ENCODE data around the gene POLRMT. TPM values are rescaled to one million over a fixed set of nuclear protein-coding genes. Genes with fewer than 3 reads are reported as not detected.

The POLRMT gene
- total RNA-seq, 1 donor from 2014 or later = 58.2 TPM

GRCh38 chr19:612941-613340, 20.4 kb downstream of the POLRMT start:
- TF ChIP-seq CTCF (IDR thresholded peaks at IDR 0.05) = no peak
- Mint-ChIP-seq H3K4me3 (no peak overlapping the region), H3K9me3 (no peaks in the 10 kb centered on the region), H3K4me1 (peaks cover 17% of the 10 kb centered on the region), H3K27ac (no peak overlapping the region), H3K36me3 (ENCODE audit: low read depth) (peaks cover 3% of the 10 kb centered on the region), H3K27me3 (peaks cover 3% of the 10 kb centered on the region)
- ATAC-seq (ENCODE audit: low read depth) (no peak), DNase-seq (no peak)
- ChIA-PET POLR2A (interaction anchor here (0.6 kb wide), 1 partner anchor 40 kb away, joined by 3 read pairs; no protein-coding TSS in a partner anchor), CTCF (no interaction called here)
- intact Hi-C loops (cut with micrococcal nuclease) = loop anchor here (10.0 kb wide), 1 partner anchor 52 kb away; the partner anchor contains the start of gene RNF126

- ATAC-seq (ENCODE audit: low read depth) = no peak
- DNase-seq = no peak
- H3K4me1 Mint-ChIP-seq = peaks cover 16% of the 10 kb centered on the region
- TF ChIP-seq CTCF (IDR thresholded peaks at IDR 0.05) = no peak
- intact Hi-C loops (cut with micrococcal nuclease) = loop anchor here (2.0 to 10.0 kb wide), 2 partner anchors 21 to 53 kb away; partner anchors contain the start of genes POLRMT and RNF126
- no peak overlapping the region for H3K27ac Mint-ChIP-seq
- POLR2A ChIA-PET = interaction anchor here (0.7 to 0.9 kb wide), 2 partner anchors 31 to 49 kb away, joined by 3 read pairs; no protein-coding TSS in a partner anchor
- H3K36me3 Mint-ChIP-seq (ENCODE audit: low read depth) = no peaks in the 10 kb centered on the region
- peak overlapping the region; percentile 24 for H3K4me3 Mint-ChIP-seq
- no peaks in the 10 kb centered on the region for H3K9me3 Mint-ChIP-seq
- CTCF ChIA-PET = no interaction called here
- H3K27me3 Mint-ChIP-seq = peaks cover 3% of the 10 kb centered on the region
These were observed 21.9 kb downstream of the POLRMT start for GRCh38 chr19:611481-611868.

GRCh38 chr19:610801-611480, 22.4 kb downstream of the POLRMT start:
- Mint-ChIP-seq H3K27me3 (peaks cover 3% of the 10 kb centered on the region), H3K27ac (no peak overlapping the region), H3K4me1 (peaks cover 16% of the 10 kb centered on the region), H3K4me3 (peak overlapping the region; percentile 75), H3K36me3 (ENCODE audit: low read depth) (no peaks in the 10 kb centered on the region), H3K9me3 (no peaks in the 10 kb centered on the region)
- ATAC-seq (ENCODE audit: low read depth) (peak; percentile 67), DNase-seq (no peak)
- ChIA-PET POLR2A (interaction anchor here (0.9 kb wide), 1 partner anchor 31 kb away, joined by 3 read pairs; no protein-coding TSS in a partner anchor), CTCF (no interaction called here)
- intact Hi-C loops (cut with micrococcal nuclease) = loop anchor here (2.0 to 10.0 kb wide), 2 partner anchors 22 to 54 kb away; partner anchors contain the start of genes POLRMT and RNF126
- TF ChIP-seq CTCF (IDR thresholded peaks at IDR 0.05) = no peak

- peaks cover 12% of the 10 kb centered on the region for H3K4me1 Mint-ChIP-seq
- peak; percentile 40 for ATAC-seq (ENCODE audit: low read depth)
- DNase-seq = no peak
- H3K27ac Mint-ChIP-seq = peak overlapping the region; percentile 35
- intact Hi-C loops (cut with micrococcal nuclease) = loop anchor here (2.0 to 10.0 kb wide), 2 partner anchors 23 to 55 kb away; partner anchors contain the start of genes POLRMT and RNF126
- H3K4me3 Mint-ChIP-seq = peak overlapping the region; percentile 75
- no peaks in the 10 kb centered on the region for H3K9me3 Mint-ChIP-seq
- POLR2A ChIA-PET = interaction anchor here (0.6 kb wide), 1 partner anchor 568 kb away, joined by 4 read pairs; no protein-coding TSS in a partner anchor
- TF ChIP-seq CTCF (IDR thresholded peaks at IDR 0.05) = no peak
- H3K36me3 Mint-ChIP-seq (ENCODE audit: low read depth) = no peaks in the 10 kb centered on the region
- no peaks in the 10 kb centered on the region for H3K27me3 Mint-ChIP-seq
- CTCF ChIA-PET = interaction anchor here (0.6 kb wide), 1 partner anchor 27 kb away, joined by 3 read pairs; no protein-coding TSS in a partner anchor
These were observed 23.1 kb downstream of the POLRMT start for GRCh38 chr19:610071-610800.

- CTCF ChIA-PET = no interaction called here
- H3K27ac Mint-ChIP-seq = no peak overlapping the region
- no peak for TF ChIP-seq CTCF (IDR thresholded peaks at IDR 0.05)
- no peak overlapping the region for H3K4me3 Mint-ChIP-seq
- POLR2A ChIA-PET = no interaction called here
- no peaks in the 10 kb centered on the region for H3K27me3 Mint-ChIP-seq
- intact Hi-C loops (cut with micrococcal nuclease) = no loop called here
- no peaks in the 10 kb centered on the region for H3K36me3 Mint-ChIP-seq (ENCODE audit: low read depth)
- no peak for DNase-seq
- no peaks in the 10 kb centered on the region for H3K9me3 Mint-ChIP-seq
- H3K4me1 Mint-ChIP-seq = peaks cover 12% of the 10 kb centered on the region
- no peak for ATAC-seq (ENCODE audit: low read depth)
These were observed 24.4 kb downstream of the POLRMT start for GRCh38 chr19:609004-609346.
